ENCODE measurements around the gene CAPZA3.

CAPZA3 gene

DNA sequence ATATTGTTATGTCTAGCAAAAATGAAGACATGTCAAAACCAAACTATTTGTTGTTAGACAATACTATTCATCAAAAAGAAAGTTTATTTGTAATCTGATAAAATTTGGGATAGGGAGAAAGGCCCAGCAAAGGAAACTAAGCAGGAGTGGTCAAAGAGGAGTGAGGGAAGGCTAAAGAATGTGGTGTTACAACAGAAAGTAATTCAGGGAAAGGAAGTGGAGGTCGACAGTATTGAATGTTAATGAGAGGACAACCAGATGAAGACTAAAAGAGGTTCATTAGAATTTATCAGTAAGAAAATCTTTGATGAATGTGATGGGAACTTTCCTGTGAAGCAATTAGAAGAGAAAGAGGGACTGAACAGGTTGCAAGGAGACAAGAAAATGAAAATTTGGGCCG, 34.0 kb upstream of the CAPZA3 start:
- TF ChIP-seq, protein P1, sequence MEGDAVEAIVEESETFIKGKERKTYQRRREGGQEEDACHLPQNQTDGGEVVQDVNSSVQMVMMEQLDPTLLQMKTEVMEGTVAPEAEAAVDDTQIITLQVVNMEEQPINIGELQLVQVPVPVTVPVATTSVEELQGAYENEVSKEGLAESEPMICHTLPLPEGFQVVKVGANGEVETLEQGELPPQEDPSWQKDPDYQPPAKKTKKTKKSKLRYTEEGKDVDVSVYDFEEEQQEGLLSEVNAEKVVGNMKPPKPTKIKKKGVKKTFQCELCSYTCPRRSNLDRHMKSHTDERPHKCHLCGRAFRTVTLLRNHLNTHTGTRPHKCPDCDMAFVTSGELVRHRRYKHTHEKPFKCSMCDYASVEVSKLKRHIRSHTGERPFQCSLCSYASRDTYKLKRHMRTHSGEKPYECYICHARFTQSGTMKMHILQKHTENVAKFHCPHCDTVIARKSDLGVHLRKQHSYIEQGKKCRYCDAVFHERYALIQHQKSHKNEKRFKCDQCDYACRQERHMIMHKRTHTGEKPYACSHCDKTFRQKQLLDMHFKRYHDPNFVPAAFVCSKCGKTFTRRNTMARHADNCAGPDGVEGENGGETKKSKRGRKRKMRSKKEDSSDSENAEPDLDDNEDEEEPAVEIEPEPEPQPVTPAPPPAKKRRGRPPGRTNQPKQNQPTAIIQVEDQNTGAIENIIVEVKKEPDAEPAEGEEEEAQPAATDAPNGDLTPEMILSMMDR (IDR thresholded peaks at IDR 0.05; ENCODE audit: borderline replicate concordance, insufficient read depth, low read depth, low read length), result no peak
- H3K4me3 ChIP-seq (ENCODE audit: low read depth, low read length), result no peak overlapping the region

DNA sequence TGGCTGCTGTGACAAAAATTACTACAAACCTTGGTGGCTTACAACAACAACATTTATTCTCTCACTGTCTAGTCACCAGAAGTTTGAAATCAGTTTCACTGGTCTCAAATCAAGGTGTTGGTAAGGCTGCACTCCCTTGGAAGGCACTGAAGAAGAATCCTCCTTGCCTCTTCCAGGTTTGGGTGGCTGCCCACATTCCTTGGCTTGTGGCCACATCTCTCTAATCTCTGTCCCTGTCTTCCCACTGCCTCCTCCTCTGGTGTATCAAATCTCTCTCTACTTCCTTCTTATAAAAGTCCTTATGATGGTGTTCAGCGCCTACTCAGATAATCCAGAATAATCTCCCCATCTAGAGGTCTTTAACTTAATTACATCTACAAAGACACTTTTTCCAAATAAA, 31.1 kb upstream of the CAPZA3 start:
- TF ChIP-seq, protein P1 (IDR thresholded peaks at IDR 0.05; ENCODE audit: borderline replicate concordance, insufficient read depth, low read depth, low read length), result no peak
- H3K4me3 ChIP-seq (ENCODE audit: low read depth, low read length), result no peak overlapping the region

DNA sequence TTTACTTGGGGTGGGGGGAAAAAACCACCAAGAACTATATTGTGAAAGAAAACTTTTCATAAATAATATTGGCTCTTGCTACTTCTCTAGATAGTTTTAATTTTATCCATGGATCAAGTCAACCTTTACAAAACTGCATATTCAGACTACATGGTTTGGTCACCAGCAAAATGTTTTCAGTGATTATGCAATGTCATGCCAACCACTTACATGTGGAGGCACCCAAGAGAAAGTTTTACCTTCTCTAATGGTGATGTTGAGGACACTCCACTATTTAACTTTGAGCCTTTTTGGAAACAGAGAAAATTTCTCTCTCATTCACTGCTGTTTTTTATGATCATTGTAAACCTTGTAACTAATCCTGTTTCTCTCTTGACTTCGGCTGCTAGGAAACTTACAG, 21.7 kb upstream of the CAPZA3 start:
- H3K4me3 ChIP-seq (ENCODE audit: low read depth, low read length), result no peak overlapping the region
- TF ChIP-seq, protein P1 (IDR thresholded peaks at IDR 0.05; ENCODE audit: borderline replicate concordance, insufficient read depth, low read depth, low read length), result no peak

DNA sequence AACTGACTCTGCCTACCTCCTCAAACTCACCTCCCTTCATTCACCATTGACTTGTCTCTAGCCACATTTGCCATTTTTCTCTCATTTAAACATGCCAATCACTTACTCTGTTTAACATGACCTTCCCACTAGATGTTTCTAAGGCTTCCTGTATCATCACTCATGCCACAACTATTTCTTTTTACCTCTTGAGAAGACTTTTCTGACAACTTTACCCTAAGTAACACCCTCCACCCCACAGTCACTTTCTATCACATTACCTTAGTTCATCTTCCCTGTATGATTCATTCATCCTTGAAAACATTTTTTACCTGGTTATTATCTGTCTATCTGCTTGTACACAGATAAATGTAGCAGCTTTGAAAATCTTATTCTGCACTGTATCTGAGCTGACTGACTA, 19.5 kb upstream of the CAPZA3 start:
- TF ChIP-seq, protein P1 (IDR thresholded peaks at IDR 0.05; ENCODE audit: borderline replicate concordance, insufficient read depth, low read depth, low read length), result no peak
- H3K4me3 ChIP-seq (ENCODE audit: low read depth, low read length), result no peak overlapping the region

DNA sequence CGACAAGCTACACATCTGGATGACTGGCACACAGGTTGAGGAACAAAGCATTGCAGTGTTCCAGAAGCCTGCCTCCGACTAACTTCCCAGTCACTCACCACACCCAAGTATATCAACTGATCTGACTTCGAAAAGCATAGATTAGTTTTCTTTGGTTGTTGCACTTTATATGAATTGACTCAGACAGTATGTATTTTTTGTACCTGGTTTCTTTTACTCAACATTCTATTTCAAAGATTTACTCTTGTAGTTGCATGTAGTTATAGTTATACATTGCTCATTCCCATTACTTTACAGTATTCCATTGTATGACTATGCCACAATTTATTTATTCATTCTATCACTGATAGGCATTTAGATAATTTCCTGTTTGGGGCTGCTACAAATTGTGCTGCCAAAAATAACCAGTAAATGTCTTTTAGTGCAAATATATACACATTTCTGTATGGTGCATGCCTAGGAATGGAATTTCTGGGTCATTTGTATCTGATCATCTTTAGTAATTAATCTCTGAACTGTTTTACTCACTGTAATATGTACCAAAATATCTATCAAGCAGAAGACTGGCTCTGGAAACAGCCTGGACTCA, 17.9 kb upstream of the CAPZA3 start:
- no peak overlapping the region for H3K4me3 ChIP-seq (ENCODE audit: low read depth, low read length)
- TF ChIP-seq, protein P1 (IDR thresholded peaks at IDR 0.05; ENCODE audit: borderline replicate concordance, insufficient read depth, low read depth, low read length), result no peak

DNA sequence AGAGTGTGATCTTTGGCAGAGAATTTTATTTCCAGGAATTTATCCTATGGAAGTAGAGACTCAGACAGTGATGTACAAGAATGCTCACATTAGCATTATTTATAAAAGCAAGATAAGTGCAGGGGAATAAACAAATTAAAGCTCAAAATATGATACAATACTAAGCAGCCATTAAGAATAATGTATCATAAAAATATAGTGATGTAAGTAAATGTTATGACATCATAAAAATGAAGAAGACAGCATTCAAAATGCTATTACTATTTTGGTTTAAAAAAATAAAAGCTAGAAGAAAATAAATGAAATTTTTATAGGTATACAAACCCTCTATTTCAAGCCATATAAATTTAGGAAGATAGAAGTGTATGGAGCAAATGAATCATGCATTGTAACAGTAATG, 17.2 kb upstream of the CAPZA3 start:
- H3K4me3 ChIP-seq (ENCODE audit: low read depth, low read length), result no peak overlapping the region
- TF ChIP-seq, protein P1 (IDR thresholded peaks at IDR 0.05; ENCODE audit: borderline replicate concordance, insufficient read depth, low read depth, low read length), result no peak

DNA sequence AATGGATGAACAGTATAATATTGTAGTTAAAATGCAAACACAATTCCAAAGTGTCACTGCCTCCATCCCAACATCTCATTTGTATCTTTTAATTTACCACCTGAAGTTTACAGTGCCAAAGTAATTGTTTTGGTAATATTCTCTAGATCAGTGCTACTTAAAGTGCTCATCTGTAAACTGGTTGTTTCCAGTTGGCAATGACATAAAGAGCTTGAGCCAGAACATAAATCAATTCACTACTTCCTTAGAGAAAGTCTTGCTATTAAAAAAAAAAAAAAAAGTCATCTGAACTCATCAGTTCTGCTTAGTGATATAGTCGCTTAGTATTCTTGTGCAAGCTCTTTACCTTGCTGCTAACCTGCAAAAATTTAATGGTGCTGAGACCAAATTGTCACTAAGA, 16.5 kb upstream of the CAPZA3 start:
- no peak overlapping the region for H3K4me3 ChIP-seq (ENCODE audit: low read depth, low read length)
- TF ChIP-seq, protein P1 (IDR thresholded peaks at IDR 0.05; ENCODE audit: borderline replicate concordance, insufficient read depth, low read depth, low read length), result no peak

All from GM12875 (cell line).